Raji (cell line): ENCODE measurements around the gene EVL.

Experiments
- POLR2A ChIP-seq: IDR thresholded peaks from 2 replicates; pipeline ENCODE4 v1.6.1; 2011; ENCODE audit warnings: low read depth, low read length, control low read depth; ENCODE audit not compliant: insufficient read depth

Gene EVL

DNA sequence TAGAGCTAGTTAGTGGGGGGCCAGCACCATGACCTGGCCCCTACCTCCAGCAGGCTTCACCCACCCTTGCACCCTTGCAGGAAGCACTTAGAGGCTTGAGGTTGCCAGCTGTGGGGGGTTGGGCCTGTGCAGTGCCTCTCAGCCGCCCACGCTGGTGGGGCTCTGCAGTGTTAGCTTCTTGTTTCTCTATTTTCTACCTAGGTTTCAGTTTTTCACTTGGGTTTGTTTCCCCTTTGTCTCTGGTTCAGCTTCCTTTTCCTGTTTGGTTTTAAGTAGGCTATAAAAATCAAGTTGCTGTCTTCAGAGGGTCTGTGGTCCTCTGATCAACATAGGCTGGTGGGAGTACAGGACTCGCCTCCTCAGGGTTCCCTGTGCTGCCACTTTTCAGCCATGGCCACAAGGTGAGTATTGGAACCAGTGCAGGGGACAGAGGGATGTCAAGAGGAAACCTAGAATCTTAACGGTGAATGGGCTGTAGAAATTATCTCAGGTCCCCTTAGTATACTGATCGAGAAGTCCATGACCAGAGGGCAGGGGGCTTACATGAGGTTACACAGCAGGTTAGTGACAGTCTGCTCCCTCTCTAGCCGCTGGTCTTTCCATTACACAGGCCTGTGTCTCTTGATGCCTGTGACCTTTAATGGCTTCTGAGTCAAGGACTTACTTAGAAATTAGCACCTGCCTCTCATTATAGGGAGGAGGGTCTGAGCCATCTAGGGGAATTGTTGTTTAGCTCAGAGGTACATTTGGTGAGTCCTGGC, at the start of gene EVL:
Gene EVL, plus strand, starts transcription at position 312 of the 761 bp plus-strand sequence. Its CDS starts 79 bp downstream, at position 391.
- TF ChIP-seq POLR2A: 0 out of 2 replicates have a peak, but pooled peaks have one; percentile 43

DNA sequence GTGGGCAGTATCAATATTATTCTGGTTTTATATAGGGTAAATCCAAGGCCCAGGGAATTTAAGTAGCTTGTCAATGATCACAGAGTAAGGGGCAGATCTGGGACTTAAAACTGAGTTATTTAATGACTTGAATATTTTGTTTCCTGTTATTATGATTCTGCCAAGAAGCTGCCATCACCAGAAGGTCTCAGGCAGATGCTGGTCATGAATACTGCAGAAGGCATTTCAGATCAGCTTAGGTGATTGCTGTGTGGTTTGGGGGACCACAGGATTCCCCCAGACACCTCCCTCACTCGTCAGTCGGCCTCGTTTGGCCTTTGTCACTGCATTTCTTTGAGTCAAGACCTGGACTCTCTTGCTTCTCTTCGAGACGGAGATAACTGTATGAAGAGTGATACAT, 47.7 kb upstream of the EVL start:
- TF ChIP-seq POLR2A: no peak

DNA sequence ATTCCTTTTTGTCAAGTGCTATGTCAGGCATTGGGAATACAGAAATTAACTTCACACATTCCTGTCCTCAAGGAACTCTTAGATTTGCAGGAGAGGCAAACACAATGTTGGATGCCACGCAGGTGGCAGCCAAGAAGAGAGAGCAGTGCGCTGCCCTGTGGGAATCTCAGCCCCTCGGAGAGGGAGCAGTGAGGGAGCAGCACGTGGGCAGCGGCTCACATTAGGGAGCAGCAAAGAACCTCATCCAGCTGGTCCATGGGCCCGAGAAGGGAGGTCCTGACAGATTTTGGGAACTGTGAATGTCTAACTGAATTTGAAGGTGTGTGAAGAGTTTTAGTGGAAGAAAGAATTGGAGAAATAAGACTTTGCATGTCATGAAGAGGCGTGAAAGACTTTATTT, 47.2 kb upstream of the EVL start:
- TF ChIP-seq POLR2A: no peak

DNA sequence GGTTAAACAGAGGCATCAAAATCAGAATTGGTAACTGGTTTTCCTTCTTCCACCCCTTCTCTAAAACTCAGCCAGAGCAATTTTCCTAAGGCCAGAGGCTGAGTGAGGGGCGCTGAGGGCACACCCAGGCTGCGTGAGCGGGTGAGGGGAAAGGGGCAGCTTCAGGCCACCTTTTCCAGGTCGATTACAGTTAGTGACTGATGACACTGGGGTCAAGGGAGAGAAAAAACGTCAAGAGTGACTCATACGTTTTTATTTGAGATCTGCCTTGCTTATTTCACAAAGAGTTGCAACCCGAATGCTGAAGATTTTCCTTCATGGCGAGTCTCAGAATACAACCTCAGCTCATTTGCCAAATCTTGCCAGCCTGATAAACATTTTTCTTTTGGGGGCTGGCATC, 46.7 kb upstream of the EVL start:
- TF ChIP-seq POLR2A: no peak

- TF ChIP-seq POLR2A: no peak
Observed at GRCh38 chr14:100019156-100019744, 46.0 kb upstream of the EVL start.

- TF ChIP-seq POLR2A: no peak
Observed at GRCh38 chr14:100020629-100021028, 44.6 kb upstream of the EVL start.

DNA sequence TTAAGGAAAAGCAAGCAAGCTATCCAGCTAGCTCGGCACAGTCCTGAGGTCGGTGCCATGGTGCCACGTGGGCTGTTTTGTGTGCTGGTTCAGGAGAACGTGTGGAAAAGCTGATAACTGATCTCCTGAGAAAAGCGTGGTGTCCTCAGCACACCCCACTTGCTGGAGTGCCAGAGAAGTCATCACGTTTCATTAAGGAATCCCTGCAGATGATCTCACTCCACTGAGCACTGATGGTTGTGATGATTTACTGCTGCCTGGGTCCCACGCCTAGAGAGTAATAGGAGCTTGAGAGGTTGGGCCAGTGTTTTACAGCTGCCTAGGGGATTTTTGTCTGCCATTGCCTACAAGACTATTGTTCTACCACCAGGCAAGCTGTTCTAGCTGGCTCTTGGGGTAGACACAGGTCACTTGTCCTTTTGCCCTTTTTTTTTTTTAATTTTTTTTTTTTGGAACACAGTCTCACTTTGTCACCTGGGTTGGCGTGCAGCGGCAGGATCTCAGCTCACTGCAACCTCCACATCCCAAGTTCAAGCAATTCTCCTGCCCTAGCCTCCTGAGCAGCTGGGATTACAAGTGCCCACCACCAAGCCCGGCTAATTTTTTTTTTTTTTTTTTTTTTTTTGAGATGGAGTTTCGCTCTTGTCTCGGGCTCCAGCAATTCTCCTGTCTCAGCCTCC, 42.3 kb upstream of the EVL start:
- TF ChIP-seq POLR2A: no peak

DNA sequence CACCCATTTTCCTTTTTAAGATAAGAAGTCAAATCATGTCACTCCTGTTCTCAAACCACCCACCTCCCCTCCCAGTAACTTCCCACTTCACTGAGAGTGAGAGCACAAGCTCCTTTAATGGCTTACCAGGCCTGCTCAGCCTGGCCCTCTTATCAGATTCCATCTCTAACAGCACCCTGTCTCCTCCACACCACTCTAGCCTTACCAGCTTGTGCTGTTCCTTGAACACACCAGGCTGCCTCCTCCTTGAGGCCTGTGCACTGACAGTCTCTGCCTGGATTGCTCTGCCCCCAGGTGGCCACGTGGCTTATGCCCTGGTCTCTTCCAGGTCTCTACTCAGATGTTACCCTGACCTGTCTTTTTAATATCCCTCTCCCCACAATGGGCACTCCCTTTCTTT, 40.1 kb upstream of the EVL start:
- no peak for TF ChIP-seq POLR2A

DNA sequence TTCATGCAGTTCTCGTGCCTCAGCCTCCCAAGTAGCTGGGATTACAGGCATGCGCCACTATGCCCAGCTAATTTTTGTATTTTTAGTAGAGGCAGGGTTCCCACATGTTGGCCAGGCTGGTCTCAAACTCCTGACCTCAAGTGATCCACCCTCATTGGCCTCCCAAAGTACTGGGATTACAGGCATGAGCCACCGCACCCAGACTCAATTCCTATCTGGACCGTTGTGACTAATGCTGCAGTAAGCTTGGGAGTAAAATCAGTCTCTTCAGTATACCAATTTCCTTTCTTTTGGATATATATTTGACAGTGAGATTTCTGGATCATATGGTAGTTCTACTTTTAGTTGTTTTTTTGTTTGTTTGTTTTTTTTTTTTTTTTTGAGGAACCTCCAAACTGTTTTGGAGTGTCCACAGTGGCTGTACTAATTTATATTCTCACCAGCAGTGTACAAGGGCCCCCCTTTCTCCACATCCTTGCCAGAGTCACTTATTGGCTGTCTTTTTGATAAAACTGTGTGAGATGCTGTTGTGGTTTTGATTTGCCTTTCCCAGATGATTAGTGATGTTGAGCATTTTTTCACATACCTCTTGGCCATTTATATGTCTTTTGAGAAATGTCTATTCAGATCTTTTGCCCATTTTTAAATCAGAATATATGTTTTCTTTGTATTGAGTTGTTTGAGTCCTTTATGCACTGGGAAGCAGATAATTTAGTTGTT, 37.3 kb upstream of the EVL start:
- no peak for TF ChIP-seq POLR2A

- TF ChIP-seq POLR2A: no peak
Observed at GRCh38 chr14:100028990-100029677, 36.1 kb upstream of the EVL start.

GRCh38 chr14:100030452-100031153, 34.6 kb upstream of the EVL start:
- no peak for TF ChIP-seq POLR2A

GRCh38 chr14:100031506-100032281, 33.5 kb upstream of the EVL start:
- no peak for TF ChIP-seq POLR2A

GRCh38 chr14:100032738-100033137, 32.5 kb upstream of the EVL start:
- no peak for TF ChIP-seq POLR2A
